Kidney epithelial cell (primary cell): ENCODE measurements around the gene TMEM186. TPM values are rescaled to one million over a fixed set of nuclear protein-coding genes. Genes with fewer than 3 reads are reported as not detected.
"Not testable (repeated sequence)": the region's sequence is repeated elsewhere in the genome, so short reads cannot be mapped to it uniquely, and the experiment has no call there.

Source experiments
- DNase-seq: peaks from one replicate; pipeline ENCODE4 v3.0.0-alpha.2; 2010; ENCODE audit warnings: low read depth
- H3K27me3 ChIP-seq: 2 replicates; pipeline ENCODE4 v1.6.0; 2011; ENCODE audit warnings: low read length; ENCODE audit not compliant: control insufficient read depth, insufficient read depth
- H3K36me3 ChIP-seq: 2 replicates; pipeline ENCODE4 v1.5.1; 2011; ENCODE audit warnings: low read length; ENCODE audit not compliant: control insufficient read depth, insufficient read depth
- H3K4me3 ChIP-seq: 2 replicates; pipeline ENCODE4 v1.5.1; 2011; ENCODE audit warnings: low read depth, mild to moderate bottlenecking, control low read depth, low read length
- total RNA-seq: library from RNA; depleted of rRNA; stranded (reverse); fragments of >200 nt; gene quantifications from 2 replicates; pipeline ENCODE4 v1.2.3, GENCODE V29; 2015
- TF ChIP-seq, protein P1 (sequence below): IDR thresholded peaks from 2 replicates; pipeline ENCODE4 v1.5.1; 2011; ENCODE audit warnings: mild to moderate bottlenecking, moderate library complexity, low read length, control low read depth, inconsistent platforms; ENCODE audit not compliant: insufficient read depth, poor library complexity, severe bottlenecking

TMEM186 gene
- total RNA-seq, 1 donor from 2014 or later, result 10.9 TPM

DNA sequence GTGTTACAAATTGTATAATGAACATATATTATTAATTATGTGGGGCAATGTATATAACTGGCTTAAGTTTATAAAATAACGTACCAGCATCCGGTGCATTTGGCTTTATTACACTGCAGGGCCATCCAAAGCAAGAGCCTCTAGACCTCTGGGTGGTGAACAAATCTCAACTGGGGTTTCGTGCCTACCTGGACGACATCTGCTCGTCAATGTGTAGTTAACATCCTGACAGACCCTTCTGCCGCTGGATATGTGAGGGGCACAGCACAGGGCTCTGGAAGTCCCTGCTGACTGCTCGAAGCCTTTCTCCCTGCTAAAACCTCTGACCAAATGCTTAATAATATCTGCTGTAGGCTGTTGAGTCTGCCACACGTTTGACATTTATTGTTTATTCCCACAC lies 2.3 kb downstream of the TMEM186 start:
- TF ChIP-seq, protein P1, sequence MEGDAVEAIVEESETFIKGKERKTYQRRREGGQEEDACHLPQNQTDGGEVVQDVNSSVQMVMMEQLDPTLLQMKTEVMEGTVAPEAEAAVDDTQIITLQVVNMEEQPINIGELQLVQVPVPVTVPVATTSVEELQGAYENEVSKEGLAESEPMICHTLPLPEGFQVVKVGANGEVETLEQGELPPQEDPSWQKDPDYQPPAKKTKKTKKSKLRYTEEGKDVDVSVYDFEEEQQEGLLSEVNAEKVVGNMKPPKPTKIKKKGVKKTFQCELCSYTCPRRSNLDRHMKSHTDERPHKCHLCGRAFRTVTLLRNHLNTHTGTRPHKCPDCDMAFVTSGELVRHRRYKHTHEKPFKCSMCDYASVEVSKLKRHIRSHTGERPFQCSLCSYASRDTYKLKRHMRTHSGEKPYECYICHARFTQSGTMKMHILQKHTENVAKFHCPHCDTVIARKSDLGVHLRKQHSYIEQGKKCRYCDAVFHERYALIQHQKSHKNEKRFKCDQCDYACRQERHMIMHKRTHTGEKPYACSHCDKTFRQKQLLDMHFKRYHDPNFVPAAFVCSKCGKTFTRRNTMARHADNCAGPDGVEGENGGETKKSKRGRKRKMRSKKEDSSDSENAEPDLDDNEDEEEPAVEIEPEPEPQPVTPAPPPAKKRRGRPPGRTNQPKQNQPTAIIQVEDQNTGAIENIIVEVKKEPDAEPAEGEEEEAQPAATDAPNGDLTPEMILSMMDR, result no peak
- Histone ChIP-seq H3K27me3 (no peaks in the 10 kb centered on the region), H3K4me3 (no peak overlapping the region), H3K36me3 (no peaks in the 10 kb centered on the region)
- DNase-seq, result no peak

DNA sequence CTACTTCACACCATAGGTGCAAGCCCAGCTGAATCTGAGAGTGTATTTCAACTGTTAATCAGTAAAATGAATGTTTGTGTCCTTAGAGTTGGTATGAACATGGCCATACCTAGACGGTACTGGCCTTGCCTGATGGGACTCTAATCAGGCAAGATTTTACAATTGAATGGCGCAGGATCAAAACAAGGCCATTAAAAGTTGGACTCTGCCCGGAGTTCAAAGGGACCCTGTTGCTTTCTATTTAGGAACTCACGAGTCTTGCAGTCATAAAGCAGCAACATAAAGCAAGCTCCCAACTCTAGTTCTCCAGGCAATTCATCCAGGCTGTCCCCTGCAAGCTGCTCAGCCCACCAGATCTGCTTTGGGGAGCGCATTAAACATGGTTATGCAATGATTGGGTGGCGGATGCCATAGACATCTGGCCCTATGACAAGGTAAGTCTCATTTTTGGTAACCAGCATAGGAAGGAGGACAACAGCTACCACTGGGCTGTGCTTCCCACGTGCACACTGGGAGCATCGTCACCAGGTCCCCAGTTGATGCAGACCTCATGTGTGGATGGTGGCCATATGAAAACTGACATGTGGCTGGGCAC lies 8.8 kb downstream of the TMEM186 start:
- Histone ChIP-seq H3K36me3 (no peaks in the 10 kb centered on the region), H3K4me3 (no peak overlapping the region), H3K27me3 (no peaks in the 10 kb centered on the region)
- TF ChIP-seq, protein P1, result no peak
- DNase-seq, result no peak

DNA sequence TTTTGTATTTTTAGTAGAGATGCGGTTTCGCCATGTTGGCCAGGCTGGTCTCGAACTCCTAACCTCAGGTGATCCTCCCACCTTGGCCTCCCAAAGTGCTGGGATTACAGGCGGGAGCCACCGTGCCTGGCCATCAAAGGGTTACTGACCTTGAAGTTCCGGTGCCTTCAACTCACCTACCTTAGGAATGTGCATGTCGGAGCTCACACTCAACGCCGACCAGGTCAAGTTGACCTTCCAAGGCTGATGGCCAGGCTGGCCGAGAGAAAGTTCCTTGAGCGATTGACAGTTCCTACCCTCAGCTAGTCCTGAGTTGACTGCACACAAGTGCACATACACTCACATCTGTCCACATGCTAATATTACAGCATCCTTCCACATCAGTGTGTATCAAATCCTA lies 11.1 kb downstream of the TMEM186 start:
- not testable (repeated sequence) for H3K4me3 ChIP-seq, DNase-seq, H3K36me3 ChIP-seq, H3K27me3 ChIP-seq

GRCh38 chr16:8785408-8785807 lies 12.0 kb downstream of the TMEM186 start:
- no peak overlapping the region for H3K4me3 ChIP-seq
- TF ChIP-seq, protein P1, result no peak
- no peaks in the 10 kb centered on the region for H3K27me3 ChIP-seq
- no peak for DNase-seq
- no peaks in the 10 kb centered on the region for H3K36me3 ChIP-seq

- H3K36me3 ChIP-seq, result no peaks in the 10 kb centered on the region
- TF ChIP-seq, protein P1, result no peak
- no peaks in the 10 kb centered on the region for H3K27me3 ChIP-seq
- no peak overlapping the region for H3K4me3 ChIP-seq
- no peak for DNase-seq
Observed at GRCh38 chr16:8782673-8783072, 14.8 kb downstream of the TMEM186 start.

DNA sequence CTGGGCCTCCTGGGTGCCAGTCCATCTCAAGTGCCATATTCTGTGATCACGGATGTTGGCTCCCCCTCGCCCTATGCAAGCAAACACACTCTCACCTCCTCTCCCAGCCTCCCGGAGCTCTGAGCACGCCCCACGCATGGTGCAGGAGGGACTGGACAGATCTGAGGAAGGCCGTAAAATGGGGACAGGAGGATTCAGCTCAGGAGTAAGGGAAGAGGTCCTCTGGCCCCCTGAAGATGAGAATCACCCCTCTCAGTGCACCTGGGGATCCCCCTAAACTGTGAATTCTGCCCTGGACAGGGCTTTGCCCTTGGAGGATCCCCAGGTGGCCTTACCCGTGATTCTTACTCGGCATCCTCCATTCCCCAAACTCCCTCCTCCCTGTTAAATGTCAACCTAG lies 15.6 kb downstream of the TMEM186 start:
- no peaks in the 10 kb centered on the region for H3K27me3 ChIP-seq
- TF ChIP-seq, protein P1, result no peak
- H3K36me3 ChIP-seq, result no peaks in the 10 kb centered on the region
- no peak overlapping the region for H3K4me3 ChIP-seq
- DNase-seq, result no peak
